ENCODE results near the gene ERGIC1. TPM values are rescaled to one million over a fixed set of nuclear protein-coding genes. Genes with fewer than 3 reads are reported as not detected.

ERGIC1 gene
- polyA plus RNA-seq, 1 donor from 2014 or later = 59.1 TPM

GRCh38 chr5:172796306-172796705 is 37.7 kb upstream of the ERGIC1 start:
- Histone ChIP-seq H3K4me2 (ENCODE audit: low read length) (no peak overlapping the region), H3K9me2 (ENCODE audit: insufficient read depth, low read length) (no peaks in the 10 kb centered on the region), H3K27me3 (ENCODE audit: insufficient read depth, low read depth, low read length) (no peaks in the 10 kb centered on the region), H3K27ac (ENCODE audit: low read length) (no peak overlapping the region), H2AFZ (ENCODE audit: low read depth, low read length) (no peak overlapping the region), H3F3A (ENCODE audit: insufficient read depth, low read length, poor library complexity, severe bottlenecking) (no peaks in the 10 kb centered on the region), H3K4me3 (ENCODE audit: low read length) (no peak overlapping the region), H3K36me3 (ENCODE audit: insufficient read depth, low read length) (no peaks in the 10 kb centered on the region), H3K9ac (ENCODE audit: low read length) (no peak overlapping the region), H3K79me2 (replicated peaks; ENCODE audit: insufficient read depth, low read length) (no peaks in the 10 kb centered on the region), H3K9me3 (ENCODE audit: low read length) (no peaks in the 10 kb centered on the region), H4K20me1 (ENCODE audit: insufficient read depth) (no peaks in the 10 kb centered on the region)
- TF ChIP-seq, protein P1, sequence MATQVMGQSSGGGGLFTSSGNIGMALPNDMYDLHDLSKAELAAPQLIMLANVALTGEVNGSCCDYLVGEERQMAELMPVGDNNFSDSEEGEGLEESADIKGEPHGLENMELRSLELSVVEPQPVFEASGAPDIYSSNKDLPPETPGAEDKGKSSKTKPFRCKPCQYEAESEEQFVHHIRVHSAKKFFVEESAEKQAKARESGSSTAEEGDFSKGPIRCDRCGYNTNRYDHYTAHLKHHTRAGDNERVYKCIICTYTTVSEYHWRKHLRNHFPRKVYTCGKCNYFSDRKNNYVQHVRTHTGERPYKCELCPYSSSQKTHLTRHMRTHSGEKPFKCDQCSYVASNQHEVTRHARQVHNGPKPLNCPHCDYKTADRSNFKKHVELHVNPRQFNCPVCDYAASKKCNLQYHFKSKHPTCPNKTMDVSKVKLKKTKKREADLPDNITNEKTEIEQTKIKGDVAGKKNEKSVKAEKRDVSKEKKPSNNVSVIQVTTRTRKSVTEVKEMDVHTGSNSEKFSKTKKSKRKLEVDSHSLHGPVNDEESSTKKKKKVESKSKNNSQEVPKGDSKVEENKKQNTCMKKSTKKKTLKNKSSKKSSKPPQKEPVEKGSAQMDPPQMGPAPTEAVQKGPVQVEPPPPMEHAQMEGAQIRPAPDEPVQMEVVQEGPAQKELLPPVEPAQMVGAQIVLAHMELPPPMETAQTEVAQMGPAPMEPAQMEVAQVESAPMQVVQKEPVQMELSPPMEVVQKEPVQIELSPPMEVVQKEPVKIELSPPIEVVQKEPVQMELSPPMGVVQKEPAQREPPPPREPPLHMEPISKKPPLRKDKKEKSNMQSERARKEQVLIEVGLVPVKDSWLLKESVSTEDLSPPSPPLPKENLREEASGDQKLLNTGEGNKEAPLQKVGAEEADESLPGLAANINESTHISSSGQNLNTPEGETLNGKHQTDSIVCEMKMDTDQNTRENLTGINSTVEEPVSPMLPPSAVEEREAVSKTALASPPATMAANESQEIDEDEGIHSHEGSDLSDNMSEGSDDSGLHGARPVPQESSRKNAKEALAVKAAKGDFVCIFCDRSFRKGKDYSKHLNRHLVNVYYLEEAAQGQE (IDR thresholded peaks at IDR 0.05; ENCODE audit: borderline replicate concordance) = no peak
- TF ChIP-seq EZH2 (IDR thresholded peaks at IDR 0.05; ENCODE audit: borderline replicate concordance, insufficient read depth, low read length, poor library complexity, severe bottlenecking) (no peak), SMC3 (conservative IDR thresholded peaks at IDR 0.05; ENCODE audit: poor library complexity) (no peak), TAF1 (IDR thresholded peaks at IDR 0.05; ENCODE audit: low read depth) (no peak), EP300 (conservative IDR thresholded peaks at IDR 0.05; ENCODE audit: poor library complexity, severe bottlenecking) (no peak), RAD21 (conservative IDR thresholded peaks at IDR 0.05) (no peak), POLR2AphosphoS5 (IDR thresholded peaks at IDR 0.05) (no peak), MXI1 (conservative IDR thresholded peaks at IDR 0.05; ENCODE audit: poor library complexity, severe bottlenecking) (no peak)
- TF ChIP-seq, protein P2, sequence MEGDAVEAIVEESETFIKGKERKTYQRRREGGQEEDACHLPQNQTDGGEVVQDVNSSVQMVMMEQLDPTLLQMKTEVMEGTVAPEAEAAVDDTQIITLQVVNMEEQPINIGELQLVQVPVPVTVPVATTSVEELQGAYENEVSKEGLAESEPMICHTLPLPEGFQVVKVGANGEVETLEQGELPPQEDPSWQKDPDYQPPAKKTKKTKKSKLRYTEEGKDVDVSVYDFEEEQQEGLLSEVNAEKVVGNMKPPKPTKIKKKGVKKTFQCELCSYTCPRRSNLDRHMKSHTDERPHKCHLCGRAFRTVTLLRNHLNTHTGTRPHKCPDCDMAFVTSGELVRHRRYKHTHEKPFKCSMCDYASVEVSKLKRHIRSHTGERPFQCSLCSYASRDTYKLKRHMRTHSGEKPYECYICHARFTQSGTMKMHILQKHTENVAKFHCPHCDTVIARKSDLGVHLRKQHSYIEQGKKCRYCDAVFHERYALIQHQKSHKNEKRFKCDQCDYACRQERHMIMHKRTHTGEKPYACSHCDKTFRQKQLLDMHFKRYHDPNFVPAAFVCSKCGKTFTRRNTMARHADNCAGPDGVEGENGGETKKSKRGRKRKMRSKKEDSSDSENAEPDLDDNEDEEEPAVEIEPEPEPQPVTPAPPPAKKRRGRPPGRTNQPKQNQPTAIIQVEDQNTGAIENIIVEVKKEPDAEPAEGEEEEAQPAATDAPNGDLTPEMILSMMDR (IDR thresholded peaks at IDR 0.05; ENCODE audit: poor library complexity, severe bottlenecking) = no peak

DNA sequence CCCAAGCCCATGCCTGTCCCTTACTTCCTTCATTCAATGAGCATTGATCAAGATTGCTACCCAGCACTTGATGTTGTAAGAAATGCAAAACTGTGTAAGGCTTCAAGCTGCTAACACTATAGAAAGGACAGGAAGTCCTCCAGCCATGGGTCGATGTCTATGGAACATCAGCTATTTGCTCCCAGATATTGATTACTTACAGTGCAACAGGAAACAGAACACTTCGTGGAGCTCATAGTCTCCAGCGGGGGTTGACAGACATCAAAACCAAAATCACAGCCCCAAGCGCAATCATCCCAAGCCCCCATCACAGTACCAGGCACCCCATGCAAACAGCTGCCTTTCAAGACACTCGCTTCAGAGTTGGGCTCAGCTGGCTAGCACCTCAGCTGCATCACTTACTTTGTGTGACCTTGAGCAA is 36.3 kb upstream of the ERGIC1 start:
- Histone ChIP-seq H3K4me3 (ENCODE audit: low read length) (no peak overlapping the region), H3K9me3 (ENCODE audit: low read length) (no peaks in the 10 kb centered on the region), H2AFZ (ENCODE audit: low read depth, low read length) (no peak overlapping the region), H3F3A (ENCODE audit: insufficient read depth, low read length, poor library complexity, severe bottlenecking) (no peaks in the 10 kb centered on the region), H4K20me1 (ENCODE audit: insufficient read depth) (no peaks in the 10 kb centered on the region), H3K4me2 (ENCODE audit: low read length) (no peak overlapping the region), H3K27ac (ENCODE audit: low read length) (no peak overlapping the region), H3K9ac (ENCODE audit: low read length) (no peak overlapping the region), H3K27me3 (ENCODE audit: insufficient read depth, low read depth, low read length) (no peaks in the 10 kb centered on the region), H3K9me2 (ENCODE audit: insufficient read depth, low read length) (no peaks in the 10 kb centered on the region), H3K79me2 (replicated peaks; ENCODE audit: insufficient read depth, low read length) (no peaks in the 10 kb centered on the region), H3K36me3 (ENCODE audit: insufficient read depth, low read length) (no peaks in the 10 kb centered on the region)
- TF ChIP-seq EZH2 (IDR thresholded peaks at IDR 0.05; ENCODE audit: borderline replicate concordance, insufficient read depth, low read length, poor library complexity, severe bottlenecking) (no peak), SMC3 (conservative IDR thresholded peaks at IDR 0.05; ENCODE audit: poor library complexity) (no peak), MXI1 (conservative IDR thresholded peaks at IDR 0.05; ENCODE audit: poor library complexity, severe bottlenecking) (no peak), TAF1 (IDR thresholded peaks at IDR 0.05; ENCODE audit: low read depth) (no peak), RAD21 (conservative IDR thresholded peaks at IDR 0.05) (no peak), EP300 (conservative IDR thresholded peaks at IDR 0.05; ENCODE audit: poor library complexity, severe bottlenecking) (no peak)
- TF ChIP-seq, protein P2 (IDR thresholded peaks at IDR 0.05; ENCODE audit: poor library complexity, severe bottlenecking) = no peak
- TF ChIP-seq, protein P1 (IDR thresholded peaks at IDR 0.05; ENCODE audit: borderline replicate concordance) = no peak
